ENCODE measurements around the gene OTUD3. TPM values are rescaled to one million over a fixed set of nuclear protein-coding genes. Genes with fewer than 3 reads are reported as not detected.

The OTUD3 gene
- total and polyA plus RNA-seq, 11 donors, result 1.8 to 6.3 (median 4.0) TPM

- H3K27ac ChIP-seq, result no peak overlapping the region
- ATAC-seq (no peak), DNase-seq (no peak)
- 73 to 80% (median 77%) methylated on average over 6 of the region's 6 CpGs for WGBS, 4 donors
- H3K9me3 ChIP-seq, result no peaks in the 10 kb centered on the region
- intact Hi-C loops (cut with DNase I), result no loop called here
- peaks cover 0 to 74% (median 70%) of the 10 kb centered on the region in 9 donors for H3K36me3 ChIP-seq
- H3K4me3 ChIP-seq, result no peak overlapping the region
- H3K4me1 ChIP-seq, result peaks cover 0 to 5% (median 0%) of the 10 kb centered on the region in 12 donors
- H3K27me3 ChIP-seq, result no peaks in the 10 kb centered on the region
- TF ChIP-seq CTCF (IDR thresholded peaks at IDR 0.05), result no peak
- TF ChIP-seq POLR2A (IDR thresholded peaks at IDR 0.05), result no peak
Observed at GRCh38 chr1:19892628-19893168, 10.5 kb downstream of the OTUD3 start.

GRCh38 chr1:19893687-19894086, 11.5 kb downstream of the OTUD3 start:
- Histone ChIP-seq H3K4me3 (no peak overlapping the region), H3K27me3 (no peaks in the 10 kb centered on the region), H3K4me1 (peaks cover 0 to 5% (median 0%) of the 10 kb centered on the region in 12 donors), H3K36me3 (peaks cover 0 to 84% (median 80%) of the 10 kb centered on the region in 9 donors), H3K27ac (no peak overlapping the region), H3K9me3 (no peaks in the 10 kb centered on the region)
- TF ChIP-seq CTCF (IDR thresholded peaks at IDR 0.05) (no peak), POLR2A (IDR thresholded peaks at IDR 0.05) (no peak)
- no peak for DNase-seq
- no peak for ATAC-seq
- intact Hi-C loops (cut with DNase I), result no loop called here
- 65 to 68% (median 67%) methylated on average over 3 of the region's 3 CpGs for WGBS, 4 donors

GRCh38 chr1:19894218-19894617, 12.0 kb downstream of the OTUD3 start:
- Histone ChIP-seq H3K27ac (no peak overlapping the region), H3K9me3 (no peaks in the 10 kb centered on the region), H3K4me3 (no peak overlapping the region), H3K4me1 (peaks cover 0 to 5% (median 0%) of the 10 kb centered on the region in 12 donors), H3K36me3 (peaks cover 0 to 90% (median 86%) of the 10 kb centered on the region in 9 donors), H3K27me3 (no peaks in the 10 kb centered on the region)
- 90 to 95% (median 93%) methylated on average over 5 of the region's 5 CpGs for WGBS, 4 donors
- TF ChIP-seq POLR2A (IDR thresholded peaks at IDR 0.05) (no peak), CTCF (IDR thresholded peaks at IDR 0.05) (no peak)
- no peak for ATAC-seq
- DNase-seq, result no peak
- intact Hi-C loops (cut with DNase I), result no loop called here

GRCh38 chr1:19901653-19902052, 19.5 kb downstream of the OTUD3 start:
- no peaks in the 10 kb centered on the region for H3K27me3 ChIP-seq
- 92 to 98% (median 94%) methylated on average over 1 of the region's 1 CpG for WGBS, 4 donors
- no peaks in the 10 kb centered on the region for H3K4me1 ChIP-seq
- no peak overlapping the region for H3K4me3 ChIP-seq
- ATAC-seq (no peak), DNase-seq (no peak)
- H3K9me3 ChIP-seq, result no peaks in the 10 kb centered on the region
- H3K36me3 ChIP-seq, result peaks cover 0 to 97% (median 94%) of the 10 kb centered on the region in 9 donors
- no peak for TF ChIP-seq CTCF (IDR thresholded peaks at IDR 0.05)
- TF ChIP-seq POLR2A (IDR thresholded peaks at IDR 0.05), result no peak
- intact Hi-C loops (cut with DNase I), result no loop called here
- H3K27ac ChIP-seq, result no peak overlapping the region
